Measurements from ENCODE around the gene GLYATL1. TPM values are rescaled to one million over a fixed set of nuclear protein-coding genes. Genes with fewer than 3 reads are reported as not detected.
A peak's percentile ranks its signal among the peaks of the same experiment; 100 is the strongest.

GLYATL1 gene
- total and polyA plus RNA-seq, 2 experiments from 2014 or later = 0.54 TPM; not detected in 1

DNA sequence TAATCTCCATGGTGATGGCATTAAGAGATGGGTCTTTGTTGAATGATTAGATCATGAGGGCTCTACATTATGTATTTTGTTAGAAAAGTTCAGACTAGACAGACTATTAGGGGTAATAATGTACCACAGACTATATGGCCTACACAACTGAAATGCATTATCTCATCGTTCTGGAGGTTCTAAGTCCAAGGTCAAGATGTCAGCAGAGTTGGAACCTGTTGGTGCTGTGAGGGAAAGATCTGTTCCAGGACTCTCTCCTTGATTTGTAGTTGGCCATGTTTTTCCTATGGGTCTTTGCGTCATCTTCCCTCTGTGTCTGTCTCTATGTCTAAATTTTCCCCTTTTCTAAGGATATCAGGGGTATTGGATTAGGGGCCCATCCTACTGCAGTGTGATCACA, 8.4 kb upstream of the GLYATL1 start:
- Histone ChIP-seq H3K4me1 (ENCODE audit: insufficient read depth) (peaks cover 16% of the 10 kb centered on the region), H3K9me2 (ENCODE audit: insufficient read depth) (no peaks in the 10 kb centered on the region), H2AFZ (no peak overlapping the region), H3K27me3 (replicated peaks; ENCODE audit: insufficient read depth) (0 out of 2 replicates have a peak, but pooled peaks cover 6% of the 10 kb centered on the region), H3K4me2 (ENCODE audit: unreplicated experiment) (no peak overlapping the region), H3K9me3 (ENCODE audit: low read depth) (no peaks in the 10 kb centered on the region), H3K9ac (no peak overlapping the region), H3K4me3 (no peak overlapping the region), H4K20me1 (ENCODE audit: insufficient read depth) (no peaks in the 10 kb centered on the region), H3K79me2 (ENCODE audit: insufficient read depth) (no peaks in the 10 kb centered on the region), H3K27ac (no peak overlapping the region), H3K36me3 (ENCODE audit: low read depth) (no peaks in the 10 kb centered on the region), H3F3A (ENCODE audit: insufficient read depth) (peaks cover 9% of the 10 kb centered on the region; the same call in 1 of the 2 replicates)
- no peak for TF ChIP-seq EZH2 (IDR thresholded peaks at IDR 0.05; ENCODE audit: insufficient read depth, poor library complexity, severe bottlenecking)
- no peak for TF ChIP-seq EZH2phosphoT487 (IDR thresholded peaks at IDR 0.05; ENCODE audit: insufficient read depth, low read depth)
- WGBS, 2 experiments (ENCODE audit: low coverage in 1 of 2, low lambda C conversion rate in 2 of 2, missing lambda C conversion rate in 2 of 2) = 10 to 12% methylated on average over 2 of the region's 2 CpGs
- no peak for DNase-seq
- in situ Hi-C loops (cut with MboI) = no loop called here

DNA sequence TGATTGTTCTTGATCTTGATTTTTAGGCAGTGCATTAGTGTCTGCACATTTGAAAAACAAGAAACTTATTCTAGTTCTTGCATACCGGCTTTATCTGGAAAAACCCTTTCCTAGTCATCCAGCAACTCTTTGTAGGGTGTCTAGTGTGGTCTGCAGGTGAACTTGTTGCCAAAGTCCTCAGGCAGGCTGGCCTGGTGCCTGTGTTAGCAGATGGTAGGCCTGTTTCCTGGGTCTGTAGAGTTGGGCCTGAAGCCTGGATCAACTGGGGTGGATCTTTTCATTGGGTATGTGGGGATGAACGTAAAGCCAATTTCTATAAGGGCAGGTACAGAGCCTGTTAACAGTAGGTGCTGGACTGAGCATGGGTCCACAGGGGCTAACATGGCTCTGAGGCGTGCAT, 5.6 kb upstream of the GLYATL1 start:
- Histone ChIP-seq H3K27me3 (replicated peaks; ENCODE audit: insufficient read depth) (0 out of 2 replicates have a peak, but pooled peaks cover 6% of the 10 kb centered on the region), H3K4me2 (ENCODE audit: unreplicated experiment) (no peak overlapping the region), H3K9ac (no peak overlapping the region), H4K20me1 (ENCODE audit: insufficient read depth) (no peaks in the 10 kb centered on the region), H3K36me3 (ENCODE audit: low read depth) (no peaks in the 10 kb centered on the region), H3F3A (ENCODE audit: insufficient read depth) (no peaks in the 10 kb centered on the region), H3K9me2 (ENCODE audit: insufficient read depth) (no peaks in the 10 kb centered on the region), H3K27ac (no peak overlapping the region), H3K9me3 (ENCODE audit: low read depth) (no peaks in the 10 kb centered on the region), H2AFZ (no peak overlapping the region), H3K4me3 (no peak overlapping the region), H3K4me1 (ENCODE audit: insufficient read depth) (no peaks in the 10 kb centered on the region), H3K79me2 (ENCODE audit: insufficient read depth) (no peaks in the 10 kb centered on the region)
- DNase-seq = no peak
- no peak for TF ChIP-seq EZH2 (IDR thresholded peaks at IDR 0.05; ENCODE audit: insufficient read depth, poor library complexity, severe bottlenecking)
- TF ChIP-seq EZH2phosphoT487 (IDR thresholded peaks at IDR 0.05; ENCODE audit: insufficient read depth, low read depth) = no peak
- WGBS, 2 experiments (ENCODE audit: low coverage in 1 of 2, low lambda C conversion rate in 2 of 2, missing lambda C conversion rate in 2 of 2) = 19 to 23% methylated on average over 3 of the region's 3 CpGs
- in situ Hi-C loops (cut with MboI) = no loop called here

DNA sequence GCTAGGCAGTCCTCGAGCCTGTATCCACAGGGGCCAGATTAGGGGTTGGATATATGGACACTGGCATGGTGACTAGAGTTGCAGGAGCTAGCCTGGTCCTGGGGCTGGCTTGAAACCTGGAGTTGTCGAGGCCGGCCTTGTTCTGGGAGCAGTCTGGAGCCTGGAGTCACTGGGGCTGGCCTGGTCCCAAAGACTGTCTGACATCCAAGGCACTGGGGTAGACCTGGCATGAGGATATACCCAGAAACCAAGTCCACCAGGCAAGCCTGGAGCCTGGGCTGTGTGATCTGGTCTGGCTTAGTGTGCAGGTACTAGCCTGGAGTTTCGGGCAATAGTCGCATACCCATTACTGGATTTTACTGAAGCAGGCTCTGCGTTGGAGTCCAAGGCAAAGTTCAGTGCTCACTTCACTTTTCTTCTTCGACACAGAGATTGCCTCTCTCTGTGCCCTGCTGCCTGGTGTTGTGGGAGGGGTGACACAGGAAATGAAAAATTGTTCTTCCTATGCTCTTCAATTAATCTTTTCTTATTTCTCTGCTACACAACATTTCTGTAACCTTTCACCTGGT, 4.3 kb upstream of the GLYATL1 start:
- Histone ChIP-seq H2AFZ (no peak overlapping the region), H3K9me3 (ENCODE audit: low read depth) (no peaks in the 10 kb centered on the region), H3K9ac (no peak overlapping the region), H3K27ac (no peak overlapping the region), H3K27me3 (replicated peaks; ENCODE audit: insufficient read depth) (0 out of 2 replicates have a peak, but pooled peaks cover 6% of the 10 kb centered on the region), H3K36me3 (ENCODE audit: low read depth) (no peaks in the 10 kb centered on the region), H3K79me2 (ENCODE audit: insufficient read depth) (no peaks in the 10 kb centered on the region), H3K4me3 (no peak overlapping the region), H3F3A (ENCODE audit: insufficient read depth) (no peaks in the 10 kb centered on the region), H3K9me2 (ENCODE audit: insufficient read depth) (no peaks in the 10 kb centered on the region), H3K4me2 (ENCODE audit: unreplicated experiment) (no peak overlapping the region), H4K20me1 (ENCODE audit: insufficient read depth) (no peaks in the 10 kb centered on the region), H3K4me1 (ENCODE audit: insufficient read depth) (no peaks in the 10 kb centered on the region)
- WGBS, 2 experiments (ENCODE audit: low coverage in 1 of 2, low lambda C conversion rate in 2 of 2, missing lambda C conversion rate in 2 of 2) = 57 to 61% methylated on average over 7 of the region's 7 CpGs
- in situ Hi-C loops (cut with MboI) = no loop called here
- DNase-seq = no peak
- TF ChIP-seq EZH2phosphoT487 (IDR thresholded peaks at IDR 0.05; ENCODE audit: insufficient read depth, low read depth) (no peak), EZH2 (IDR thresholded peaks at IDR 0.05; ENCODE audit: insufficient read depth, poor library complexity, severe bottlenecking) (no peak)

DNA sequence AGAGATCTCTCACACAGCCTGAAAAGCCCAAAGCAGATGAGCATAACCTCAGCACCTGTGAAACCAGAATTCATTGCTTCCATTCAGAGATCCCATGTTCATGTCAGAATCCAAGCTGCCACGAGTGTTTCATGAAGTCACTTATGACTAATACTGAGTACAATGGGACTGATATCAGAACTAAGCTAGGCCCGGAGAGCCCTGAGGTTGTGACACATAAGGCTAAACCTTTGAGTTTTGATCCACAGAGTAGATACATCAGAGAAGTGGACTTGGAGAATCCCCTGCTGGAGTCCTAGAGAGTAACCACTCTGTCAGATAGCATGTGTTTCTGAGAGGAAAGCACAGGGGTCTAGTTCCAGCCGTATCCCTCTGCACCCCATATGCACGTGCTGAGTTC, 890 bp upstream of the GLYATL1 start:
- no peaks in the 10 kb centered on the region for H3K79me2 ChIP-seq (ENCODE audit: insufficient read depth)
- no peaks in the 10 kb centered on the region for H4K20me1 ChIP-seq (ENCODE audit: insufficient read depth)
- H2AFZ ChIP-seq = no peak overlapping the region
- no peak for TF ChIP-seq EZH2 (IDR thresholded peaks at IDR 0.05; ENCODE audit: insufficient read depth, poor library complexity, severe bottlenecking)
- TF ChIP-seq EZH2phosphoT487 (IDR thresholded peaks at IDR 0.05; ENCODE audit: insufficient read depth, low read depth) = no peak
- H3K9me2 ChIP-seq (ENCODE audit: insufficient read depth) = no peaks in the 10 kb centered on the region
- in situ Hi-C loops (cut with MboI) = no loop called here
- no peaks in the 10 kb centered on the region for H3K9me3 ChIP-seq (ENCODE audit: low read depth)
- no peak overlapping the region for H3K9ac ChIP-seq
- H3K4me1 ChIP-seq (ENCODE audit: insufficient read depth) = no peaks in the 10 kb centered on the region
- 0 out of 2 replicates have a peak, but pooled peaks cover 6% of the 10 kb centered on the region for H3K27me3 ChIP-seq (replicated peaks; ENCODE audit: insufficient read depth)
- 17 to 21% methylated on average over 4 of the region's 4 CpGs for WGBS, 2 experiments (ENCODE audit: low coverage in 1 of 2, low lambda C conversion rate in 2 of 2, missing lambda C conversion rate in 2 of 2)
- peak; percentile 3 for DNase-seq
- H3K4me2 ChIP-seq (ENCODE audit: unreplicated experiment) = no peak overlapping the region
- H3K4me3 ChIP-seq = no peak overlapping the region
- H3F3A ChIP-seq (ENCODE audit: insufficient read depth) = no peaks in the 10 kb centered on the region
- no peak overlapping the region for H3K27ac ChIP-seq
- no peaks in the 10 kb centered on the region for H3K36me3 ChIP-seq (ENCODE audit: low read depth)
